ENCODE results near the gene OR51M1. TPM values are rescaled to one million over a fixed set of nuclear protein-coding genes. Genes with fewer than 3 reads are reported as not detected.

OR51M1 gene
- polyA plus RNA-seq, 1 of the 3 experiments (the other 2 are of a cell fraction) = not detected

DNA sequence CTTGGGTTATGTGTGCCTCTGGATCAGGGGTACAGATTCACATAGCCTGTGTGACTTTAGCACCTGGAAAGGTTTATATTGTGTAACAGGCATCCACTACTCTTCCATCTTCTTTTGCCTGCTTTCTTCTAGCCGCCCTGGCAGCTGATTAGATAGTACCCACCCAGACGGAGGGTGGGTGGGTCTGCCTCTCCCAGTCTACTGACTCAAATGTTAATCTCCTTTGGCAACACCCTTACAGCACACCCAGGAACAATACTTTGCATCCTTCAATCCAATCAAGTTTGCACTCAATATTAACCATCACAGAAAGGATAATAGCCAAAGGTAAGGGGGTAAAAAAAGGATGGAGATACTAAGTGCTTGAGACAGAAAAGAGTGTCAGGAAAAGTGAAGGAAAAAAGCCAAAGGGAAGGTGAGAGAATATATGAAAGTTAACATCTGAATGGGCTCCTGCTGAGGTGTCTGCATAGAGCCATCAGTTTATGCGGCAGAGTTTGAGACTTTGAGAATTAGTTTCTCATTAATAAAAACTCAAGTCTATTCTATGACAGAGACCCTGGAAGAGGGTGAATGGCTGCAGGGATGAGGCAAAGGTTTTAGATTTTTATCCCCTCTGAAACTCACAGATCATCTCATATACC is 34.9 kb upstream of the OR51M1 start:
- H3K9me3 ChIP-seq = no peaks in the 10 kb centered on the region
- no peak overlapping the region for H3K4me3 ChIP-seq (ENCODE audit: low read depth in 2 of 2, low read length in 1 of 2)
- no peak for TF ChIP-seq POLR2AphosphoS5 (IDR thresholded peaks at IDR 0.05; ENCODE audit: low read depth, low read length)
- no peak for TF ChIP-seq NRF1 (IDR thresholded peaks at IDR 0.05; ENCODE audit: low read depth, low read length)
- TF ChIP-seq MAX (IDR thresholded peaks at IDR 0.05; ENCODE audit: low read depth) = no peak
- TF ChIP-seq RFX5 (IDR thresholded peaks at IDR 0.05; ENCODE audit: low read length) = no peak
- TF ChIP-seq, protein P1, sequence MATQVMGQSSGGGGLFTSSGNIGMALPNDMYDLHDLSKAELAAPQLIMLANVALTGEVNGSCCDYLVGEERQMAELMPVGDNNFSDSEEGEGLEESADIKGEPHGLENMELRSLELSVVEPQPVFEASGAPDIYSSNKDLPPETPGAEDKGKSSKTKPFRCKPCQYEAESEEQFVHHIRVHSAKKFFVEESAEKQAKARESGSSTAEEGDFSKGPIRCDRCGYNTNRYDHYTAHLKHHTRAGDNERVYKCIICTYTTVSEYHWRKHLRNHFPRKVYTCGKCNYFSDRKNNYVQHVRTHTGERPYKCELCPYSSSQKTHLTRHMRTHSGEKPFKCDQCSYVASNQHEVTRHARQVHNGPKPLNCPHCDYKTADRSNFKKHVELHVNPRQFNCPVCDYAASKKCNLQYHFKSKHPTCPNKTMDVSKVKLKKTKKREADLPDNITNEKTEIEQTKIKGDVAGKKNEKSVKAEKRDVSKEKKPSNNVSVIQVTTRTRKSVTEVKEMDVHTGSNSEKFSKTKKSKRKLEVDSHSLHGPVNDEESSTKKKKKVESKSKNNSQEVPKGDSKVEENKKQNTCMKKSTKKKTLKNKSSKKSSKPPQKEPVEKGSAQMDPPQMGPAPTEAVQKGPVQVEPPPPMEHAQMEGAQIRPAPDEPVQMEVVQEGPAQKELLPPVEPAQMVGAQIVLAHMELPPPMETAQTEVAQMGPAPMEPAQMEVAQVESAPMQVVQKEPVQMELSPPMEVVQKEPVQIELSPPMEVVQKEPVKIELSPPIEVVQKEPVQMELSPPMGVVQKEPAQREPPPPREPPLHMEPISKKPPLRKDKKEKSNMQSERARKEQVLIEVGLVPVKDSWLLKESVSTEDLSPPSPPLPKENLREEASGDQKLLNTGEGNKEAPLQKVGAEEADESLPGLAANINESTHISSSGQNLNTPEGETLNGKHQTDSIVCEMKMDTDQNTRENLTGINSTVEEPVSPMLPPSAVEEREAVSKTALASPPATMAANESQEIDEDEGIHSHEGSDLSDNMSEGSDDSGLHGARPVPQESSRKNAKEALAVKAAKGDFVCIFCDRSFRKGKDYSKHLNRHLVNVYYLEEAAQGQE (IDR thresholded peaks at IDR 0.05; ENCODE audit: low read depth, low read length) = no peak
- TF ChIP-seq GATA2 (CRISPR knock-in tag; IDR thresholded peaks at IDR 0.05) = no peak
- TF ChIP-seq MXI1 (IDR thresholded peaks at IDR 0.05; ENCODE audit: low read depth, low read length) = no peak
- CTCF ChIA-PET = interaction anchor here (0.8 kb wide), 1 partner anchor 17 kb away, joined by 3 read pairs; no protein-coding TSS in a partner anchor
- H3K9ac ChIP-seq = no peak overlapping the region
- H3K27me3 ChIP-seq (ENCODE audit: insufficient read depth) = no peaks in the 10 kb centered on the region; the same call in 1 of the 2 replicates
- H3K4me2 ChIP-seq = no peak overlapping the region
- DNase-seq = no peak
- 6% methylated on average over 3 of the region's 3 CpGs for WGBS (ENCODE audit: low lambda C conversion rate)
- POLR2A ChIA-PET = no interaction called here
- H3K9me2 ChIP-seq = no peaks in the 10 kb centered on the region
- H4K20me1 ChIP-seq (ENCODE audit: insufficient read depth) = no peaks in the 10 kb centered on the region
- no peaks in the 10 kb centered on the region for H3K79me2 ChIP-seq (ENCODE audit: insufficient read depth)
- H3F3A ChIP-seq (replicated peaks; ENCODE audit: insufficient read depth) = no peaks in the 10 kb centered on the region
- no peak overlapping the region for H2AFZ ChIP-seq (ENCODE audit: low read depth)
- no peaks in the 10 kb centered on the region for H3K36me3 ChIP-seq (replicated peaks in 1 of 2; ENCODE audit: control insufficient read depth in 1 of 2, insufficient read depth in 2 of 2, low read length in 1 of 2)
- H3K4me1 ChIP-seq (ENCODE audit: control insufficient read depth in 1 of 2, insufficient read depth in 2 of 2, low read depth in 1 of 2, low read length in 1 of 2) = no peaks in the 10 kb centered on the region
- H3K27ac ChIP-seq (ENCODE audit: low read depth in 2 of 2, low read length in 1 of 2) = no peak overlapping the region

DNA sequence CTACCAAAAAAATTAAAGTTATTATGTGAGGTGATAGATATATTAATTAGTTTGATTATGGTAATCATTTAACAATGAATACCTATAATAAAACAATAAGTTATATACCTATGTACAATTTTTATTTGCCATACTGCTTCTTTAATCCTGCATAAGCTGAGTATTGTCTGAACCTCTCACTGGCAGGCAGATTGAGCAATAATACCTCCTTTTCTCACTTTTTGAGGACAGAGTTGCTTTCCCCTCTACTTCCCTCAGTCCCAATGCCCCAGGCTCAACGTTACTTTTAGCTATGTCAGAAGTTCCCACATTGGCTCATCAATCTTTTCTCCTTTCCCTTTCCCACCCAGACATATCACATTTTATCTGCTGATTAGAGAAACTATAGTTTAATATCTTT is 34.1 kb upstream of the OR51M1 start:
- Histone ChIP-seq H3K4me1 (ENCODE audit: control insufficient read depth in 1 of 2, insufficient read depth in 2 of 2, low read depth in 1 of 2, low read length in 1 of 2) (no peaks in the 10 kb centered on the region), H3K79me2 (ENCODE audit: insufficient read depth) (no peaks in the 10 kb centered on the region), H3K36me3 (replicated peaks in 1 of 2; ENCODE audit: control insufficient read depth in 1 of 2, insufficient read depth in 2 of 2, low read length in 1 of 2) (no peaks in the 10 kb centered on the region), H3K9me2 (no peaks in the 10 kb centered on the region), H3K4me3 (ENCODE audit: low read depth in 2 of 2, low read length in 1 of 2) (no peak overlapping the region), H3K27ac (ENCODE audit: low read depth in 2 of 2, low read length in 1 of 2) (no peak overlapping the region), H3K27me3 (ENCODE audit: insufficient read depth) (peaks cover 6% of the 10 kb centered on the region; the same call in 1 of the 2 replicates), H3K9ac (no peak overlapping the region), H4K20me1 (ENCODE audit: insufficient read depth) (no peaks in the 10 kb centered on the region), H3F3A (replicated peaks; ENCODE audit: insufficient read depth) (no peaks in the 10 kb centered on the region), H3K4me2 (no peak overlapping the region), H3K9me3 (no peaks in the 10 kb centered on the region), H2AFZ (ENCODE audit: low read depth) (no peak overlapping the region)
- DNase-seq = no peak
- ChIA-PET POLR2A (no interaction called here), CTCF (no interaction called here)
- 0% methylated on average over 1 of the region's 1 CpG for WGBS (ENCODE audit: low lambda C conversion rate)
- TF ChIP-seq ELF1 (IDR thresholded peaks at IDR 0.05) = no peak
- no peak for TF ChIP-seq TAF1 (IDR thresholded peaks at IDR 0.05; ENCODE audit: borderline replicate concordance, low read depth, low read length)
- no peak for TF ChIP-seq RCOR1 (IDR thresholded peaks at IDR 0.05; ENCODE audit: low read length)
- no peak for TF ChIP-seq RFX5 (IDR thresholded peaks at IDR 0.05; ENCODE audit: low read length)
- no peak for TF ChIP-seq EP300 (IDR thresholded peaks at IDR 0.05; ENCODE audit: borderline replicate concordance in 1 of 2, low read depth in 1 of 2, low read length in 1 of 2)
- TF ChIP-seq, protein P2, sequence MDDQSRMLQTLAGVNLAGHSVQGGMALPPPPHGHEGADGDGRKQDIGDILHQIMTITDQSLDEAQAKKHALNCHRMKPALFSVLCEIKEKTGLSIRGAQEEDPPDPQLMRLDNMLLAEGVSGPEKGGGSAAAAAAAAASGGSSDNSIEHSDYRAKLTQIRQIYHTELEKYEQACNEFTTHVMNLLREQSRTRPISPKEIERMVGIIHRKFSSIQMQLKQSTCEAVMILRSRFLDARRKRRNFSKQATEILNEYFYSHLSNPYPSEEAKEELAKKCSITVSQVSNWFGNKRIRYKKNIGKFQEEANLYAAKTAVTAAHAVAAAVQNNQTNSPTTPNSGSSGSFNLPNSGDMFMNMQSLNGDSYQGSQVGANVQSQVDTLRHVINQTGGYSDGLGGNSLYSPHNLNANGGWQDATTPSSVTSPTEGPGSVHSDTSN (IDR thresholded peaks at IDR 0.05) = no peak
- TF ChIP-seq, protein P3, sequence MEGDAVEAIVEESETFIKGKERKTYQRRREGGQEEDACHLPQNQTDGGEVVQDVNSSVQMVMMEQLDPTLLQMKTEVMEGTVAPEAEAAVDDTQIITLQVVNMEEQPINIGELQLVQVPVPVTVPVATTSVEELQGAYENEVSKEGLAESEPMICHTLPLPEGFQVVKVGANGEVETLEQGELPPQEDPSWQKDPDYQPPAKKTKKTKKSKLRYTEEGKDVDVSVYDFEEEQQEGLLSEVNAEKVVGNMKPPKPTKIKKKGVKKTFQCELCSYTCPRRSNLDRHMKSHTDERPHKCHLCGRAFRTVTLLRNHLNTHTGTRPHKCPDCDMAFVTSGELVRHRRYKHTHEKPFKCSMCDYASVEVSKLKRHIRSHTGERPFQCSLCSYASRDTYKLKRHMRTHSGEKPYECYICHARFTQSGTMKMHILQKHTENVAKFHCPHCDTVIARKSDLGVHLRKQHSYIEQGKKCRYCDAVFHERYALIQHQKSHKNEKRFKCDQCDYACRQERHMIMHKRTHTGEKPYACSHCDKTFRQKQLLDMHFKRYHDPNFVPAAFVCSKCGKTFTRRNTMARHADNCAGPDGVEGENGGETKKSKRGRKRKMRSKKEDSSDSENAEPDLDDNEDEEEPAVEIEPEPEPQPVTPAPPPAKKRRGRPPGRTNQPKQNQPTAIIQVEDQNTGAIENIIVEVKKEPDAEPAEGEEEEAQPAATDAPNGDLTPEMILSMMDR (IDR thresholded peaks at IDR 0.05) = no peak
- TF ChIP-seq, protein P4, sequence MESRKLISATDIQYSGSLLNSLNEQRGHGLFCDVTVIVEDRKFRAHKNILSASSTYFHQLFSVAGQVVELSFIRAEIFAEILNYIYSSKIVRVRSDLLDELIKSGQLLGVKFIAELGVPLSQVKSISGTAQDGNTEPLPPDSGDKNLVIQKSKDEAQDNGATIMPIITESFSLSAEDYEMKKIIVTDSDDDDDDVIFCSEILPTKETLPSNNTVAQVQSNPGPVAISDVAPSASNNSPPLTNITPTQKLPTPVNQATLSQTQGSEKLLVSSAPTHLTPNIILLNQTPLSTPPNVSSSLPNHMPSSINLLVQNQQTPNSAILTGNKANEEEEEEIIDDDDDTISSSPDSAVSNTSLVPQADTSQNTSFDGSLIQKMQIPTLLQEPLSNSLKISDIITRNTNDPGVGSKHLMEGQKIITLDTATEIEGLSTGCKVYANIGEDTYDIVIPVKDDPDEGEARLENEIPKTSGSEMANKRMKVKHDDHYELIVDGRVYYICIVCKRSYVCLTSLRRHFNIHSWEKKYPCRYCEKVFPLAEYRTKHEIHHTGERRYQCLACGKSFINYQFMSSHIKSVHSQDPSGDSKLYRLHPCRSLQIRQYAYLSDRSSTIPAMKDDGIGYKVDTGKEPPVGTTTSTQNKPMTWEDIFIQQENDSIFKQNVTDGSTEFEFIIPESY (IDR thresholded peaks at IDR 0.05; ENCODE audit: borderline replicate concordance, low read depth) = no peak
- TF ChIP-seq GABPA (IDR thresholded peaks at IDR 0.05; ENCODE audit: low read depth) = no peak
- no peak for TF ChIP-seq MXI1 (IDR thresholded peaks at IDR 0.05; ENCODE audit: low read depth, low read length)
- TF ChIP-seq FOSL2 (IDR thresholded peaks at IDR 0.05; ENCODE audit: borderline replicate concordance, low read depth) = no peak
- no peak for TF ChIP-seq NRF1 (IDR thresholded peaks at IDR 0.05; ENCODE audit: low read depth, low read length)

All from SK-N-SH (cell line).